Stomach (tissue), 9 donors: ENCODE measurements around the gene CDYL. TPM values are rescaled to one million over a fixed set of nuclear protein-coding genes. Genes with fewer than 3 reads are reported as not detected.

Experiments used
- DNase-seq, 2 donors: peaks; one replicate each; pipeline versions ENCODE4 v3.0.0 to v3.0.0-alpha.2; 2013 to 2019
- H3K27ac ChIP-seq, 5 donors: fragments of 200-600 bp in 4 of 5; sonication (generic) in 4 of 5; one replicate each; pipeline ENCODE4 v1.5.1; 2013 to 2019; ENCODE audit warnings: mild to moderate bottlenecking in 1 of 5, moderate library complexity in 1 of 5
- H3K27me3 ChIP-seq, 3 donors: fragments of 200-600 bp; sonication (generic); one replicate each; pipeline ENCODE4 v1.5.1; 2017 to 2019; ENCODE audit warnings: mixed run types in 1 of 3
- H3K36me3 ChIP-seq, 4 donors: fragments of 200-600 bp; sonication (generic); 1 replicate in 3 of 4; 2 replicates in 1 of 4; pipeline ENCODE4 v1.5.1; 2016 to 2019
- H3K4me1 ChIP-seq, 4 donors: fragments of 200-600 bp; sonication (generic); one replicate each; pipeline ENCODE4 v1.5.1; 2016 to 2019
- H3K4me3 ChIP-seq, 4 donors: fragments of 200-600 bp; sonication (generic) in 3 of 4; one replicate each; pipeline ENCODE4 v1.5.1; 2016 to 2019; ENCODE audit warnings: mild to moderate bottlenecking in 1 of 4
- H3K9me3 ChIP-seq, 4 donors: fragments of 200-600 bp; sonication (generic); one replicate each; pipeline ENCODE4 v1.5.1; 2016 to 2019
- CTCF ChIP-seq, 7 experiments: fragments of 450-650 bp in 4 of 7; fragments of 200-600 bp in 3 of 7; sonication (generic) in 3 of 7; IDR thresholded peaks; one replicate each; pipeline ENCODE4 v1.5.1; 2016 to 2019; ENCODE audit warnings: antibody characterized with exemption in 7 of 7, control low read depth in 2 of 7, mild to moderate bottlenecking in 1 of 7
- EP300 ChIP-seq: sonication (generic); formaldehyde crosslinking; IDR thresholded peaks from one replicate; pipeline ENCODE4 v1.6.1; 2017; ENCODE audit warnings: antibody characterized with exemption
- POLR2A ChIP-seq, 4 donors: fragments of 450-650 bp; IDR thresholded peaks; one replicate each; pipeline ENCODE4 v1.6.1; 2016; ENCODE audit warnings: antibody characterized with exemption in 4 of 4, control low read depth in 2 of 4, mild to moderate bottlenecking in 1 of 4, moderate library complexity in 1 of 4
- POLR2AphosphoS5 ChIP-seq, 3 donors: sonication (generic); formaldehyde crosslinking; IDR thresholded peaks; one replicate each; pipeline ENCODE4 v1.6.1; 2016; ENCODE audit warnings: antibody characterized with exemption in 3 of 3
- WGBS, 5 donors: extraction: QIAGEN DNeasy Blood & Tissue Kit in 3 of 5; methylation state at CpG; one replicate each; pipeline versions ENCODE4 v1.1.5 to v1.1.7; 2013 to 2018; 5-methylcytosine and 5-hydroxymethylcytosine counted together
- intact Hi-C: fragments of 100-400 bp; cut with DNase I; formaldehyde crosslinking; loops from one replicate; pipeline ENCODE4 v1.15.1; 2023; ENCODE audit warnings: low total_unique reads
- polyA plus RNA-seq, 3 donors: library from polyadenylated mRNA; stranded (reverse); fragments of 200-250 nt; gene quantifications; one replicate each; pipeline ENCODE4 v1.2.3, GENCODE V29; 2013
- total RNA-seq, 5 donors: library from RNA; depleted of rRNA; stranded (reverse); fragments of >200 nt; gene quantifications; one replicate each; pipeline versions ENCODE4 v1.1.0 to v1.2.3, GENCODE V29; 2014 to 2016
- donor health status: healthy with polysubstance abuse.
- donor health status: Bipolar disorder and iron deficiency.
- donor health status: healthy.

The CDYL gene
- total and polyA plus RNA-seq, 8 donors: 6.2 to 226 (median 18.4) TPM

- Histone ChIP-seq H3K27me3 (no peaks in the 10 kb centered on the region), H3K4me3 (no peak overlapping the region), H3K27ac (no peak overlapping the region), H3K9me3 (no peaks in the 10 kb centered on the region), H3K36me3 (no peaks in the 10 kb centered on the region), H3K4me1 (peaks cover 0 to 13% (median 0%) of the 10 kb centered on the region in 4 donors)
- 64 to 90% (median 73%) methylated on average over 2 of the region's 2 CpGs for WGBS, 5 donors
- intact Hi-C loops: no loop called here
- TF ChIP-seq CTCF (IDR thresholded peaks at IDR 0.05): no peak
- TF ChIP-seq POLR2AphosphoS5 (IDR thresholded peaks at IDR 0.05): no peak
- no peak for TF ChIP-seq POLR2A (IDR thresholded peaks at IDR 0.05)
- no peak for DNase-seq
Observed at GRCh38 chr6:4962905-4963304, 186.7 kb downstream of the CDYL start.

GRCh38 chr6:4964675-4965561 is 188.7 kb downstream of the CDYL start:
- no peaks in the 10 kb centered on the region for H3K36me3 ChIP-seq
- no peaks in the 10 kb centered on the region for H3K9me3 ChIP-seq
- peak in 1 of 2 donors; percentile 31 for DNase-seq
- intact Hi-C loops: no loop called here
- peaks cover 0 to 13% (median 0%) of the 10 kb centered on the region in 4 donors for H3K4me1 ChIP-seq
- H3K4me3 ChIP-seq: no peak overlapping the region
- no peak for TF ChIP-seq POLR2AphosphoS5 (IDR thresholded peaks at IDR 0.05)
- TF ChIP-seq CTCF (IDR thresholded peaks at IDR 0.05): no peak
- no peak for TF ChIP-seq EP300
- no peak for TF ChIP-seq POLR2A (IDR thresholded peaks at IDR 0.05)
- no peaks in the 10 kb centered on the region for H3K27me3 ChIP-seq
- no peak overlapping the region for H3K27ac ChIP-seq
- 49 to 69% (median 62%) methylated on average over 22 of the region's 22 CpGs for WGBS, 5 donors

- 67 to 85% (median 79%) methylated on average over 8 of the region's 8 CpGs for WGBS, 5 donors
- Histone ChIP-seq H3K4me3 (no peak overlapping the region), H3K36me3 (no peaks in the 10 kb centered on the region), H3K27ac (no peak overlapping the region), H3K4me1 (peaks cover 0 to 13% (median 0%) of the 10 kb centered on the region in 4 donors), H3K9me3 (no peaks in the 10 kb centered on the region), H3K27me3 (no peaks in the 10 kb centered on the region)
- no peak for DNase-seq
- intact Hi-C loops: no loop called here
- no peak for TF ChIP-seq EP300
- no peak for TF ChIP-seq CTCF (IDR thresholded peaks at IDR 0.05)
- no peak for TF ChIP-seq POLR2AphosphoS5 (IDR thresholded peaks at IDR 0.05)
- TF ChIP-seq POLR2A (IDR thresholded peaks at IDR 0.05): no peak
Observed at GRCh38 chr6:4965562-4966389, 189.6 kb downstream of the CDYL start.

GRCh38 chr6:4967301-4968030 is 191.3 kb downstream of the CDYL start:
- H3K36me3 ChIP-seq: no peaks in the 10 kb centered on the region
- intact Hi-C loops: no loop called here
- H3K4me3 ChIP-seq: no peak overlapping the region
- no peak for DNase-seq
- no peak overlapping the region for H3K27ac ChIP-seq
- TF ChIP-seq EP300 (no peak), POLR2A (IDR thresholded peaks at IDR 0.05) (no peak), CTCF (IDR thresholded peaks at IDR 0.05) (no peak), POLR2AphosphoS5 (IDR thresholded peaks at IDR 0.05) (no peak)
- H3K9me3 ChIP-seq: no peaks in the 10 kb centered on the region
- peaks cover 0 to 13% (median 0%) of the 10 kb centered on the region in 4 donors for H3K4me1 ChIP-seq
- no peaks in the 10 kb centered on the region for H3K27me3 ChIP-seq
- 81 to 87% (median 86%) methylated on average over 5 of the region's 5 CpGs for WGBS, 5 donors
